IMR-90 (cell line): Measurements from ENCODE around the gene CIRBP. TPM values are rescaled to one million over a fixed set of nuclear protein-coding genes. Genes with fewer than 3 reads are reported as not detected.

Experiments
- ATAC-seq: fragments of 200-7000 bp; cut with Tn5 transposase; 2 replicates; pipeline ENCODE4 v1.9.1; 2020; ENCODE audit warnings: low read depth, mild to moderate bottlenecking, moderate library complexity
- BruUV-seq: library from RNA; stranded (reverse); fragments of 400-500 nt; replicated peaks from 2 replicates; lab custom pipeline; 2021; lab: Mats Ljungman, UMichigan
- CTCF ChIA-PET: fragments of 300-600 bp; formaldehyde crosslinking; extraction: SDS; loops from one replicate; lab custom pipeline; 2021; ENCODE audit warnings: antibody characterized with exemption; lab: Yijun Ruan, JAX
- POLR2A ChIA-PET: fragments of 300-600 bp; sonication (Branson Sonifier 250); formaldehyde crosslinking; loops from one replicate; lab custom pipeline; 2022; ENCODE audit warnings: antibody characterized with exemption; ENCODE audit not compliant: unreplicated experiment; lab: Charles Lee
- DNase-seq: peaks from one replicate; pipeline ENCODE4 v3.0.0; 2013
- H2AFZ ChIP-seq: replicated peaks from 2 replicates; pipeline ENCODE3; 2013; ENCODE audit warnings: low read length, mild to moderate bottlenecking; ENCODE audit not compliant: poor library complexity
- H2AK5ac ChIP-seq: 2 replicates; pipeline ENCODE4 v1.6.1; 2013; ENCODE audit warnings: low read depth, low read length, inconsistent platforms
- H2AK9ac ChIP-seq: replicated peaks from 2 replicates; pipeline ENCODE3; 2013; ENCODE audit warnings: mild to moderate bottlenecking, low read depth, low read length, moderate library complexity; ENCODE audit not compliant: poor library complexity
- H2BK120ac ChIP-seq: 2 replicates; pipeline ENCODE4 v1.6.1; 2013; ENCODE audit warnings: low read depth, low read length, inconsistent platforms
- H2BK15ac ChIP-seq: 3 replicates; pipeline ENCODE4 v1.6.1; 2013; ENCODE audit warnings: low read depth, low read length, inconsistent platforms
- H2BK20ac ChIP-seq: 2 replicates; pipeline ENCODE4 v1.6.1; 2013; ENCODE audit warnings: low read depth, mild to moderate bottlenecking, inconsistent platforms, low read length, moderate library complexity
- H2BK5ac ChIP-seq: 2 replicates; pipeline ENCODE4 v1.6.1; 2013; ENCODE audit warnings: mild to moderate bottlenecking, low read depth, low read length, inconsistent platforms; ENCODE audit not compliant: poor library complexity, severe bottlenecking
- H3K14ac ChIP-seq: replicated peaks from 2 replicates; pipeline ENCODE4 v1.6.1; 2013; ENCODE audit warnings: low read depth, low read length, inconsistent platforms
- H3K18ac ChIP-seq: 2 replicates; pipeline ENCODE4 v1.6.1; 2013; ENCODE audit warnings: low read depth, low read length, control low read depth
- H3K23ac ChIP-seq: 2 replicates; pipeline ENCODE4 v1.6.1; 2013; ENCODE audit warnings: low read depth, low read length, inconsistent platforms
- H3K27ac ChIP-seq: 2 replicates; pipeline ENCODE4 v1.5.1; 2013; ENCODE audit warnings: mild to moderate bottlenecking, control low read depth, low read length; ENCODE audit not compliant: insufficient read depth
- H3K27me3 ChIP-seq: 2 replicates; pipeline ENCODE4 v1.6.1; 2013; ENCODE audit warnings: low read length; ENCODE audit not compliant: control insufficient read depth, insufficient read depth
- H3K36me3 ChIP-seq: 2 replicates; pipeline ENCODE4 v1.6.1; 2013; ENCODE audit warnings: low read length, mixed read lengths; ENCODE audit not compliant: control insufficient read depth, insufficient read depth
- H3K4ac ChIP-seq: 2 replicates; pipeline ENCODE4 v1.6.1; 2013; ENCODE audit warnings: low read depth, low read length, inconsistent platforms
- H3K4me1 ChIP-seq: 2 replicates; pipeline ENCODE4 v1.6.1; 2013; ENCODE audit warnings: low read length, mixed read lengths; ENCODE audit not compliant: control insufficient read depth, insufficient read depth
- H3K4me2 ChIP-seq: 2 replicates; pipeline ENCODE4 v1.6.1; 2013; ENCODE audit warnings: low read depth, mild to moderate bottlenecking, control low read depth, low read length, moderate library complexity
- H3K4me3 ChIP-seq: 2 replicates; pipeline ENCODE4 v1.5.1; 2013; ENCODE audit warnings: low read depth, mild to moderate bottlenecking, control low read depth, low read length, moderate library complexity; ENCODE audit not compliant: insufficient read depth
- H3K56ac ChIP-seq: 2 replicates; pipeline ENCODE4 v1.6.1; 2013; ENCODE audit warnings: low read length, inconsistent platforms; ENCODE audit not compliant: insufficient read depth; ENCODE audit errors: extremely low read depth
- H3K79me1 ChIP-seq, 2 experiments: 2 replicates each; pipeline ENCODE4 v1.6.1; 2013; ENCODE audit warnings: low read length in 2 of 2, inconsistent platforms in 1 of 2, low read depth in 1 of 2
- H3K9ac ChIP-seq: 2 replicates; pipeline ENCODE4 v1.6.1; 2013; ENCODE audit warnings: low read depth, low read length, control low read depth
- H3K9me1 ChIP-seq: 2 replicates; pipeline ENCODE4 v1.6.1; 2013; ENCODE audit warnings: low read length, inconsistent platforms; ENCODE audit not compliant: insufficient read depth
- H3K9me3 ChIP-seq: 2 replicates; pipeline ENCODE4 v1.6.1; 2013; ENCODE audit warnings: low read length; ENCODE audit not compliant: control insufficient read depth, insufficient read depth
- H4K20me1 ChIP-seq: 2 replicates; pipeline ENCODE4 v1.6.1; 2013; ENCODE audit warnings: low read length, inconsistent platforms; ENCODE audit not compliant: insufficient read depth
- H4K5ac ChIP-seq: 2 replicates; pipeline ENCODE4 v1.6.1; 2013; ENCODE audit warnings: mild to moderate bottlenecking, low read depth, low read length, control low read depth
- H4K8ac ChIP-seq, 2 experiments: 2 replicates each; pipeline ENCODE4 v1.6.1; 2013; ENCODE audit warnings: low read depth in 2 of 2, low read length in 2 of 2, control low read depth in 1 of 2, inconsistent platforms in 1 of 2
- H4K91ac ChIP-seq: 2 replicates; pipeline ENCODE4 v1.6.1; 2013; ENCODE audit warnings: low read depth, low read length, inconsistent platforms; ENCODE audit not compliant: insufficient read depth
- BHLHE40 ChIP-seq: fragments of 150-350 bp; IDR thresholded peaks from 2 replicates; pipeline ENCODE4 v1.6.1; 2016; ENCODE audit warnings: mild to moderate bottlenecking, low read depth, low read length
- CEBPB ChIP-seq: IDR thresholded peaks from 2 replicates; pipeline ENCODE4 v1.6.1; 2012; ENCODE audit warnings: low read depth, low read length, improper control_type of control experiment
- ELK1 ChIP-seq: fragments of 150-350 bp; IDR thresholded peaks from 2 replicates; pipeline ENCODE4 v1.6.1; 2016; ENCODE audit warnings: low read depth, mild to moderate bottlenecking, low read length, moderate library complexity, borderline replicate concordance
- FOS ChIP-seq: fragments of 150-350 bp; IDR thresholded peaks from 2 replicates; pipeline ENCODE4 v1.6.1; 2016; ENCODE audit warnings: low read depth, low read length
- MAFK ChIP-seq: IDR thresholded peaks from 2 replicates; pipeline ENCODE4 v1.6.1; 2012; ENCODE audit warnings: low read depth, low read length, improper control_type of control experiment
- MXI1 ChIP-seq: IDR thresholded peaks from 2 replicates; pipeline ENCODE4 v1.6.1; 2012; ENCODE audit warnings: low read depth, mild to moderate bottlenecking, low read length, moderate library complexity, borderline replicate concordance
- NFE2L2 ChIP-seq: fragments of 150-350 bp; IDR thresholded peaks from 2 replicates; pipeline ENCODE4 v1.6.1; 2016; ENCODE audit warnings: low read depth, mild to moderate bottlenecking, low read length
- POLR2A ChIP-seq: IDR thresholded peaks from 2 replicates; pipeline ENCODE4 v1.6.1; 2012; ENCODE audit warnings: mild to moderate bottlenecking, low read depth, low read length
- RCOR1 ChIP-seq: IDR thresholded peaks from 2 replicates; pipeline ENCODE4 v1.6.1; 2012; ENCODE audit warnings: mild to moderate bottlenecking, low read length, improper control_type of control experiment; ENCODE audit not compliant: insufficient replicate concordance
- RFX5 ChIP-seq: IDR thresholded peaks from 2 replicates; pipeline ENCODE4 v1.8.0; 2012; ENCODE audit warnings: low read depth, mild to moderate bottlenecking, low read length, moderate library complexity
- SMC3 ChIP-seq: fragments of 150-350 bp; IDR thresholded peaks from 2 replicates; pipeline ENCODE4 v1.6.1; 2016; ENCODE audit warnings: low read depth, mild to moderate bottlenecking, antibody characterized with exemption, low read length, moderate library complexity
- WGBS, 2 experiments: methylation state at CpG; one replicate each; pipeline versions ENCODE4 v1.1.5 to v1.1.7; 2013; ENCODE audit warnings: missing lambda C conversion rate in 2 of 2; ENCODE audit not compliant: insufficient read length in 1 of 2; ENCODE audit errors: extremely low coverage in 2 of 2; 5-methylcytosine and 5-hydroxymethylcytosine counted together
- dilution Hi-C: fragments of 300-500 bp; cut with HindIII; formaldehyde crosslinking; loops from one replicate; pipeline ENCODE4 v1.14.3; 2018; ENCODE audit warnings: low sequenced_read_pairs; ENCODE audit not compliant: unreplicated experiment
- in situ Hi-C: fragments of 300-500 bp; cut with MboI; formaldehyde crosslinking; loops from 3 replicates; pipeline ENCODE4 v1.14.3; 2019; ENCODE audit warnings: low sequenced_read_pairs, inconsistent platforms, mixed read lengths
- intact Hi-C: fragments of 100-400 bp; cut with micrococcal nuclease; formaldehyde crosslinking; loops from 2 replicates; pipeline ENCODE4 v1.10.0; 2022
- polyA plus RNA-seq, 3 experiments: library from polyadenylated mRNA; depleted of rRNA; stranded (reverse); fragments of >200 nt; gene quantifications; 2 replicates each; pipeline ENCODE4 v1.2.3, GENCODE V29; 2012; ENCODE audit warnings: low replicate concordance in 1 of 3
- total RNA-seq: library from RNA; depleted of rRNA; stranded (reverse); fragments of >200 nt; gene quantifications from 2 replicates; pipeline ENCODE4 v1.2.3, GENCODE V29; 2012
- TF ChIP-seq, protein P1 (sequence below): conservative IDR thresholded peaks from 2 replicates; pipeline ENCODE4 v1.5.1; 2012; ENCODE audit warnings: mild to moderate bottlenecking, low read depth, low read length, improper control_type of control experiment

CIRBP gene
- total and polyA plus RNA-seq, 2 of the 4 experiments (the other 2 are of a cell fraction), result 299 to 542 TPM

- Histone ChIP-seq H3K56ac (no peak overlapping the region), H3K27ac (peak overlapping the region; percentile 65; the same call in 1 of the 2 replicates), H3K18ac (no peak overlapping the region), H4K91ac (0 out of 2 replicates have a peak overlapping the region, but pooled peaks have one; percentile 12), H3K4me3 (no peak overlapping the region), H4K8ac (peak overlapping the region; percentile 64 to 89; a peak in 2 of 4 replicates), H2BK15ac (no peak overlapping the region), H4K20me1 (peaks cover 19% of the 10 kb centered on the region), H3K9ac (no peak overlapping the region), H2AK5ac (peak overlapping the region; percentile 42), H3K4me2 (peak overlapping the region; percentile 60; the same call in 1 of the 2 replicates), H3K23ac (no peak overlapping the region), H2BK20ac (no peak overlapping the region), H3K4me1 (peaks cover 25% of the 10 kb centered on the region), H2BK120ac (0 out of 2 replicates have a peak overlapping the region, but pooled peaks have one; percentile 23), H3K79me1 (peaks cover 14 to 39% of the 10 kb centered on the region in 2 experiments), H2BK5ac (no peak overlapping the region), H3K14ac (no peak overlapping the region), H3K27me3 (no peaks in the 10 kb centered on the region), H2AFZ (peak overlapping the region; percentile 95), H3K9me3 (no peaks in the 10 kb centered on the region), H4K5ac (peak overlapping the region; percentile 65; the same call in 1 of the 2 replicates), H3K4ac (peak overlapping the region; percentile 79), H2AK9ac (peak overlapping the region; percentile 88), H3K9me1 (no peaks in the 10 kb centered on the region), H3K36me3 (peaks cover 13% of the 10 kb centered on the region; the same call in 1 of the 2 replicates)
- intact Hi-C loops, result no loop called here
- WGBS, 2 experiments, result 83% methylated on average over 7 of the region's 11 CpGs; no CpG with 5 or more reads in 1 of the 2 experiments
- no TSS peak for BruUV-seq
- ATAC-seq, result no peak
- no peak for DNase-seq
- TF ChIP-seq, protein P1, sequence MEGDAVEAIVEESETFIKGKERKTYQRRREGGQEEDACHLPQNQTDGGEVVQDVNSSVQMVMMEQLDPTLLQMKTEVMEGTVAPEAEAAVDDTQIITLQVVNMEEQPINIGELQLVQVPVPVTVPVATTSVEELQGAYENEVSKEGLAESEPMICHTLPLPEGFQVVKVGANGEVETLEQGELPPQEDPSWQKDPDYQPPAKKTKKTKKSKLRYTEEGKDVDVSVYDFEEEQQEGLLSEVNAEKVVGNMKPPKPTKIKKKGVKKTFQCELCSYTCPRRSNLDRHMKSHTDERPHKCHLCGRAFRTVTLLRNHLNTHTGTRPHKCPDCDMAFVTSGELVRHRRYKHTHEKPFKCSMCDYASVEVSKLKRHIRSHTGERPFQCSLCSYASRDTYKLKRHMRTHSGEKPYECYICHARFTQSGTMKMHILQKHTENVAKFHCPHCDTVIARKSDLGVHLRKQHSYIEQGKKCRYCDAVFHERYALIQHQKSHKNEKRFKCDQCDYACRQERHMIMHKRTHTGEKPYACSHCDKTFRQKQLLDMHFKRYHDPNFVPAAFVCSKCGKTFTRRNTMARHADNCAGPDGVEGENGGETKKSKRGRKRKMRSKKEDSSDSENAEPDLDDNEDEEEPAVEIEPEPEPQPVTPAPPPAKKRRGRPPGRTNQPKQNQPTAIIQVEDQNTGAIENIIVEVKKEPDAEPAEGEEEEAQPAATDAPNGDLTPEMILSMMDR, result no peak
- TF ChIP-seq RCOR1 (no peak), SMC3 (no peak), RFX5 (no peak), BHLHE40 (no peak), FOS (no peak), POLR2A (no peak), MXI1 (no peak), MAFK (no peak), CEBPB (no peak), ELK1 (no peak), NFE2L2 (no peak)
- ChIA-PET CTCF (interaction anchor here (2.0 kb wide), 1 partner anchor 126 kb away, joined by 7 read pairs; no protein-coding TSS in a partner anchor), POLR2A (no interaction called here)
- in situ Hi-C loops, result no loop called here
- dilution Hi-C loops, result no loop called here
These were observed 29.7 kb upstream of the CIRBP start for GRCh38 chr19:1239420-1239795.
